GM18499 (cell line): ENCODE measurements around the gene DNAH9.

Experiments
- ATAC-seq: cut with Tn5 transposase; IDR thresholded peaks from one replicate; pipeline ENCODE4 v1.9.1; 2021; ENCODE audit warnings: moderate number of reproducible peaks; ENCODE audit not compliant: insufficient read depth, unreplicated experiment

DNAH9 gene, protein sequence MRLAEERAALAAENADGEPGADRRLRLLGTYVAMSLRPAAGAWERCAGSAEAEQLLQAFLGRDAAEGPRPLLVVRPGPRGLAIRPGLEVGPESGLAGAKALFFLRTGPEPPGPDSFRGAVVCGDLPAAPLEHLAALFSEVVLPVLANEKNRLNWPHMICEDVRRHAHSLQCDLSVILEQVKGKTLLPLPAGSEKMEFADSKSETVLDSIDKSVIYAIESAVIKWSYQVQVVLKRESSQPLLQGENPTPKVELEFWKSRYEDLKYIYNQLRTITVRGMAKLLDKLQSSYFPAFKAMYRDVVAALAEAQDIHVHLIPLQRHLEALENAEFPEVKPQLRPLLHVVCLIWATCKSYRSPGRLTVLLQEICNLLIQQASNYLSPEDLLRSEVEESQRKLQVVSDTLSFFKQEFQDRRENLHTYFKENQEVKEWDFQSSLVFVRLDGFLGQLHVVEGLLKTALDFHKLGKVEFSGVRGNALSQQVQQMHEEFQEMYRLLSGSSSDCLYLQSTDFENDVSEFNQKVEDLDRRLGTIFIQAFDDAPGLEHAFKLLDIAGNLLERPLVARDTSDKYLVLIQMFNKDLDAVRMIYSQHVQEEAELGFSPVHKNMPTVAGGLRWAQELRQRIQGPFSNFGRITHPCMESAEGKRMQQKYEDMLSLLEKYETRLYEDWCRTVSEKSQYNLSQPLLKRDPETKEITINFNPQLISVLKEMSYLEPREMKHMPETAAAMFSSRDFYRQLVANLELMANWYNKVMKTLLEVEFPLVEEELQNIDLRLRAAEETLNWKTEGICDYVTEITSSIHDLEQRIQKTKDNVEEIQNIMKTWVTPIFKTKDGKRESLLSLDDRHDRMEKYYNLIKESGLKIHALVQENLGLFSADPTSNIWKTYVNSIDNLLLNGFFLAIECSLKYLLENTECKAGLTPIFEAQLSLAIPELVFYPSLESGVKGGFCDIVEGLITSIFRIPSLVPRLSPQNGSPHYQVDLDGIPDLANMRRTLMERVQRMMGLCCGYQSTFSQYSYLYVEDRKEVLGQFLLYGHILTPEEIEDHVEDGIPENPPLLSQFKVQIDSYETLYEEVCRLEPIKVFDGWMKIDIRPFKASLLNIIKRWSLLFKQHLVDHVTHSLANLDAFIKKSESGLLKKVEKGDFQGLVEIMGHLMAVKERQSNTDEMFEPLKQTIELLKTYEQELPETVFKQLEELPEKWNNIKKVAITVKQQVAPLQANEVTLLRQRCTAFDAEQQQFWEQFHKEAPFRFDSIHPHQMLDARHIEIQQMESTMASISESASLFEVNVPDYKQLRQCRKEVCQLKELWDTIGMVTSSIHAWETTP (N-terminal part only)

DNA sequence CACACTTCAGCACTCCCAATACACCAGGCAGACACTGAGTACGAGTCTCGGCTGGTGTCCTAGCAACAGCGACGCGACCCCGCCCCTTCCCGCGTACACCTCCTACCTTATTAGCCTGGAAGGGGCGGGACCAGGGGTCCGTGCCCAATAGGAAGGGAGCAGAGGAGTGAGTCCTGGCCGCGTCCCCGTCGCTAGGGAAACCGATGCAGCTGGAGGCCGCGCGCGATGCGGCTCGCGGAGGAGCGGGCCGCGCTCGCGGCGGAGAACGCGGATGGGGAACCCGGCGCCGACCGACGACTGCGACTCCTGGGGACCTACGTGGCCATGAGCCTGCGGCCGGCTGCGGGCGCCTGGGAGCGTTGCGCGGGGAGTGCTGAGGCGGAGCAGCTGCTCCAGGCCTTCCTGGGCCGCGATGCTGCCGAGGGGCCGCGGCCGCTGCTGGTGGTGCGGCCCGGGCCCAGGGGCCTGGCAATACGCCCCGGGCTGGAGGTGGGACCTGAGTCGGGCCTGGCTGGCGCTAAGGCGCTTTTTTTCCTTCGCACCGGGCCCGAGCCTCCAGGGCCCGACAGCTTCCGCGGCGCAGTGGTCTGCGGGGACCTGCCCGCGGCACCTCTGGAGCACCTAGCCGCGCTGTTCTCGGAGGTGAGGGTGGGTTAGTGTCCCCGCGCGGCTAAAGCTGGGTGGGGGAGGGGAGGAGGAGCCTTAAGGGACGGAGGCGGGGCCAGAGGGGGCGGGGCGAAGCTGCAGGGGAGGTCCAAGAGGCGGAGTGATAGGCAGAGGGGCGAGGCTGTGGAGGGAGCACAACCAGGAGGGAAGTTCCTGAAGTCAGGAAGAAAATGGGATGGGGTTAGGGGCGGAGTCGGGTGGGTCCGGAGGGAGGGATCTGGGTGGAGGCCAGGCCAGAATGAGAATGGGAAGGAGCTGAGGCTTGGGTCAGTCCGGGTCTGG is at the start of gene DNAH9:
DNAH9 (plus strand) TSS at position 197 of the 948 bp plus-strand sequence; CDS start at position 226, 29 bp downstream.
- no peak for ATAC-seq

DNA sequence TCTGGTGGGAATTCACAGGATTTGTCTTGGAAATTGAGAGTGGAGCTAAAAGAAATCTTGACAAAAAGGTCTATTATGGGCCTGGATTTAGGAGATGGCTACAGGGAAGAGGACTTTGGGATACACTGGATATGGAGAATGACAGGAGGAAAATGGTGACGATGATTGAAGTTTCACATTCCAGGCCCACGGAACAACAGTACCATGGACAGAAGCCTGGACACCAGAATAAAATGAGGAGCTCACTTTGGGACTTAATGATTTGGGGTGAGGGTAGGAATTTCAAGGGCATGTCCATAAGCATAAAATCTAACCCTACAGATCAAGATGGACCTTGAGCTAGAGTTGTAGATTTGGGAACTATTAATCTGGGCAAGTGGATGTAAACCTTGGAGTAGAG is 47.8 kb upstream of the DNAH9 start:
- ATAC-seq, result no peak

DNA sequence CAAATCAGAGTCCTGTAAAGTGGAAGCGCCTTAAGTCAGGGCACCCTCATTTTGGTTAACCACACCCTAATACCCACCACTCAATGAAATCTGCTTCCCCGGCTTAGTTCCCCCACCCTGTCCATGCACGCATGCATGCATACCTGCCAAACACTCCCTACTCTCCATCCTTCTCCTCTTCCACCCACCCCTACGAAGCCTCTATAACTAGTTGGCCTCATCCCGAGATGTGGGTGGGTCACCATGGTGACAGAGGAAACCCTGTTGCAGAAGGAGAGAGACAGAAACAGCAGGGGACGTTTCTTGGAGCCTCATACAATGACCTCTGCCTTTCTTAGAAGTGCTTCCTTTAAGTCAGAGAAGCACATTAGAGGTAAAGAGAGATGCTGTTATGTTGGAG is 46.8 kb upstream of the DNAH9 start:
- no peak for ATAC-seq

DNA sequence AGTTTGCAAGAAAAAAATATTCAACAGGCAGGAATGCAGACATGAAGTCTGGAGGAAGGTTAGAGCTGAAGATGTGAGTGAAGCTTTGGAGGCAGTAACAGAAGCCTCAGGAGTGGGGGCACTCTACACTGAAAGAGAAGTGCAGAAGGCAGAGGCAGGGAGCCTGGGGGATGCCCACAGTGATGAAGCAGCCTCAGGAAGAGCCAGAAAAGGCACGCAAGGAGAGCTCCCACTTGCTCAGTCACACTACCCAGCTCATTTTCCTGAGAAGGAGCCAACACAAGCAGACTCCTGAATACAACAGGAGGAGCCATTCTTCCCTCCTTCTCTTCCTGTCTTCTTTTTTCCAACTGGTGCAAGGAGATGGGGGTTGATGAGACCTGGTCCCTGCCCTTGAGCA is 45.1 kb upstream of the DNAH9 start:
- no peak for ATAC-seq

DNA sequence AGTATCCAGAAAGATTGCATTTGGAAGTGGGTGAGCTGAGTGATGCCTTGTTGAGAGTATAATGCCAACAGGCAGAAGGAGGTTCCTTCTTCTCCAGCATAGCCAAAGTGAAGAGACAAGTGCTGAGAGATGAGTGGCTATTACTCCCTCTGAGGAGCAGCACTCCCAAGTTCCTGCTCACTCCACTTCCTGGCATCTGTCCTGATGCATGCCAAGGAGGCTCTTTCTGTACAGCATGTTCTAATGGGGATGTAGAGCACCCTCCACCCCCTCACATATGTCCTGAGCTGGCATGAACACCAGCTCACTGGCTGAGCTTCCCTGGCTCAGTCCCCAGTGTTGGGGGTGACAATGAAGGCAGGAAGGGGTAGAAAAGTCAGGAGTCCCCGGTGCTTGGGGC is 44.2 kb upstream of the DNAH9 start:
- ATAC-seq, result no peak

DNA sequence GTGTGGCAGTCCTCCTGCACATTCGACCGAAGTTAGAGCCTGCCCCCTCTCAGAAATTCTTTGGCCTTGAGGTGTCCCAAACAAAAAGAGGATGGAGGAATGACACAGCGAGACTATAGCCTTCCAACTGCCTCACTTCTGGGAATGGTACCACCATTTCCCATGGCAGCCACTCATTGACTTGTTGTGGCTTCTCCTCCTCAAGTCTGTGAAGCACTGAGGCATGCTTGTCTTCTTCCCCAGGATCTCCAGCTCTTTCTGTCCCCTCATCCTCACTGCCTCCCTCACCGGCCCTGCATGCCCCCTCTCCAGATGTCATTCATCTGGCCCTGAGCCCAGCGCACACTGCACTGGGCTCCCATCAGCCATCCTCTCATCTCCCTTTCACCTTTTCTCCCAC is 43.7 kb upstream of the DNAH9 start:
- no peak for ATAC-seq

DNA sequence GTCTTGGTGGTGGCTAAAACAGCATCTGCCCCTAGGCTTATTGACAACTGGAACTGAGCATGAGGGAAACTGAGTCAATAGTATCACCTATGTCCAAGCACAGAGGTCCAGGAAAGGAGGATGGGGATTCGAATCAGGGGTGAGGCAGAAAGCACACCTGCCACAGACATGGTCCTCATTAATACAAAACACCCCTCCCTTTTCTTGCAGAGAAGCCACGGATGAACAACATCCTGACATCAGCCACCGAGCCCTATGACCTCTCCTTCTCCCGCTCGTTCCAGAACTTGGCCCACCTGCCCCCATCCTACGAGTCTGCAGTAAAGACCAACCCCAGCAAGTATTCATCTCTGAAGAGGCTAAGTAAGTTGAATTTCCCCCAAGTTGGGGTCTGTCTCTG is 42.7 kb upstream of the DNAH9 start:
- no peak for ATAC-seq

DNA sequence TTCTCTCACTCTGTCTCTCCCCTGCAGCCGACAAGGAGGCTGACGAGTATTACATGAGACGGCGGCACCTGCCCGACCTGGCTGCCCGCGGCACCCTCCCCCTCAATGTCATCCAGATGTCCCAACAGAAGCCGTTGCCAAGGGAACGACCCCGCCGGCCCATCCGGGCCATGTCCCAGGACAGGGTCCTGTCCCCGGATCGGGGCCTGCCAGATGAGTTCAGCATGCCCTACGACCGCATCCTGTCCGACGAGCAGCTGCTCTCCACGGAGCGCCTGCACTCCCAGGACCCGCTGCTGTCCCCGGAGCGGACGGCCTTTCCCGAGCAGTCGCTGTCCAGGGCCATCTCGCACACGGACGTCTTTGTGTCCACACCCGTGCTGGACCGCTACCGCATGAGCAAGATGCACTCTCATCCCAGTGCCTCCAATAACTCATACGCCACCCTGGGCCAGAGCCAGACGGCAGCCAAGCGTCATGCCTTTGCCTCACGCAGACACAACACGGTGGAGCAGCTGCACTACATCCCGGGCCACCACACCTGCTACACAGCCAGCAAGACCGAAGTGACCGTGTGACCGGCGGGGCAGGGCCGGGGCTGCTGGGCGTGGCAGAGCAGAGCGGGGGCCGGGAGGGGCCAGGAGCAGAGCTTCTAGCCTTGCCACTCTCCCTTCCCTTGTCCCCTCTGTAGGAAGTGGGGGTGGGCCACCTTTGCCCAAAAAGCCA is 40.4 kb upstream of the DNAH9 start:
- ATAC-seq, result no peak

DNA sequence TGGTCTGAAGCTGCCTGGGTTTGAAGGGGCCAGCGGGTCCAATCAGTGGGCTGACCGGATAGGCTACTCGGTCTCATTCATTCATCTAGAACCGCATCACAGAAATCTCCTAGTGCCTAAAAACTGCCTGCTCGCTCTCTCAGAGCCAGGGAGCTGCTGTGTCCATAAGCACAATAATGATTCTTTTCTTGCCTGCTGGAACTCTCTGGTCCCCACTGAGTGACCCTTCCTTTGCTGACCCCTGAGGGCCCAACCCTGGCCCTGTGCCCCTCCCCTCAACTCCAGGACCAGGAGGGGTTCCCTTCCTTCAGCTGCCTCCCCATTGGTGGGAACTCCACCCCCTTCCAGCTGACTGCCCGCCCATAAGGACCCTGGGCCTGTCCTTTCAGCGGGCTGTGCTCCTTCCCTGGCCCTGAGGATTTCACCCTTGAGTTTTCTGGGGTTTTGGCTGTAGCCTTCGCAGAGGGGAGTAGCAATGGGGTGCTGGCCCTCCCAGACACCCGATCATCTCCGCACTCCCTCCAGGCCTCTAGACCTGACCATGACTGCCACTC is 39.5 kb upstream of the DNAH9 start:
- no peak for ATAC-seq

DNA sequence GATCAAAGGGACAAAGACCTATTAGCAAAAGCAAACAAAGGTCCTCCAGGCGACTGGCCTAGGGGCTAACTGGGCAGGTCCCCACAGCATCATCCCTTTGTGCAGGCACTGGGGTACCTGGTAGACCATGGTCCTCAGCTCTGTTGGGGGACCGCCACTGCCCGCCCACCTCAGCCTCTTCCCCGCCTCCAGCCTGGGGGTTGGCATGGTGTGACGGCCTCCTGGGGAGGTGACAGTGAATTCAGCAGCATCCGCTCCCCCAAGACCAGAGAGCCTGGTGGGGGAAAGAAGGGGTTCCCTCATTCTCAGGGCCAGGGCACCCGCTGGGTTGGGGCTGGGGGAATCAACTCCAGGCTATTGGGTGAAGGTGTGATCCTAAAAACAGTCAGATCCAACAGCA is 38.7 kb upstream of the DNAH9 start:
- no peak for ATAC-seq

DNA sequence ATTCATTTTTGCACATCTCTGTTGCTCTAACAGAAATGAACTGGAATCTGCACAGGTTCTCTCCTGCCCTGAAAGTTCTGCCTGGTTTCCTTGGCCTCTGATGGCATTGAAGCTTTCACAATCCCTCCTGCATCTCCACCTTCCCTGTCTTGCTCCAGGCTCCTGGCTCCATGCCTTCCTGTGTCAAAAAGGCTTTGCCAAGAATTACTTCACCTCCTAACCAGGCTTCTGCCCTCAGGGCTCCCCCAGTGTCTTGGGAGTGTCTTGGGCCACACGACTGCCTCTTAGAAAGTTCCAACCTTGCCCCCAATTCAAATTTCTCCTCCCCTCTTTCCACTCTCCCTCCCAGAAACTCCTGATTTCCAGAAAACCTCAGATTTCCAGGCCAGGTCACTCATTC is 37.0 kb upstream of the DNAH9 start:
- ATAC-seq, result no peak

DNA sequence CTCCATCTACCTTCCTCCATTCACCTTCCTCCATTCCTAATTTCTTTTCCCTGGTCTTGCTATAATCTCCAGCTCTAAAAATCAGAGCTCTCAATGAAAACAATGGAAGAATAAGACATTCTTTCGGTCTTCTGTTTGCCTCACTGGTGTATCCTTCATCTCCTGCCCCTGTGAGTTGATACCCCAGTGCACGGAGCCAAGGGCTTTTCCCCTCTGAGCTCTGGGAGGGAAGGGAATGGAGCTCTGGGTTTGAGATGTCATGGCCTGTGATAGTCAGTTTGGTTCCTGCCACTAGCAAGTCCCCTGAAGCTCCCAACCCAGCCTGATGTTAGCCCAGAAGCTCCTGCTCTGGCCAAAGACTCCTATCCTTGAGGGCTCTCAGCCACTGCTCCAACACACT is 36.6 kb upstream of the DNAH9 start:
- ATAC-seq, result no peak

DNA sequence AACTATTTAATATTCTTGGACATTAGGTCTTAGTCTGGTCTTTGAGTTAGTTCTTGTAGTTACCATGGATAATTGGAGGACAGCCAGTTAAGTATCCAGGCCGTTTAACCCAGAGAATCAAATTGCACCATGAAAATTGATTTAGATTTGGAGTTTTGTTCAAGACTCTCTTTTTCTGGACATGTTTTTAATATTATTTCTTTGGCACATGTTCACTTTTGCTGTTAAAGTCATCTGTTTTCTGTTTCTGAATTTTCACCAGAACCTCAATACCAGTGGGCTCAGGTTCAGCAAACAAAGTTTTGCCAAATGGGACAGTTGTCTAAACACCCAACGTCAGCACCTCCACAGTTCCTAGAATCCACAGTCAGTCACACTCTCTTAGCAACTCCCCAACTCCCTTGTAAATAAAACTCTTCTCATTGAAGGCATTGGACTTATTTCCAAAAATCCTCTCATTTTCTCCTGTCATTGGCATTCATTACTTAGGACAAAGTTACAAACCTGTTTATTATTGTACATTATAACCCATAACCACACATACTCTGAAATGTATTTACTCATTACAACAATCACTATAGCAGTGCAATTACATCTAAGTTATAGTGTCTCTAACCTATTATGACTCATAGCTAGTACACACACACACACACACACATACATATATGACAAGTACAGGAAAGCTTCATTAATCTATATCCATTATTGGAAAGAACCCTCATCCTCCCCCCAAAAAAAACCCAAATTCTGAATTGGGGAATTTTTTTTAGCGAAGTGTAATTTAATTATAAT is 33.5 kb upstream of the DNAH9 start:
- no peak for ATAC-seq

DNA sequence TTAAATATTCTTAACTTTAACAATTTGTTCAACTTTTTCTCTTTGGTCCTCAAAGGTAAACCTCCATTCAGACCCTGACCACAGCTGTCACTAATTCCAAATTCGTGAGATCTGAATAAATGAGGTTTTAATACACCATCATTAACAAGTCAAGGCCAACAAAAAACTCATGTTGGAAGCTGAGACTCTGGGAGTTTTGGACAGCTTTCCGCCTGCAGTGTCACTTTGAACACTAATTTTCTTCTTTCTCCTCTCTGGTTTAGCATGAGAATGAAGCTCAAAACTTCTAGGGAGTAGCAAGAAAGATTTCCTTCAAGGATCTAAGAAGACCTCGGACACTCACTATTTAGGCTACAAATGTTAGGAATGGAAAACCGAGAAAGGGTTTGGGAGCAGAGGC is 32.7 kb upstream of the DNAH9 start:
- no peak for ATAC-seq

DNA sequence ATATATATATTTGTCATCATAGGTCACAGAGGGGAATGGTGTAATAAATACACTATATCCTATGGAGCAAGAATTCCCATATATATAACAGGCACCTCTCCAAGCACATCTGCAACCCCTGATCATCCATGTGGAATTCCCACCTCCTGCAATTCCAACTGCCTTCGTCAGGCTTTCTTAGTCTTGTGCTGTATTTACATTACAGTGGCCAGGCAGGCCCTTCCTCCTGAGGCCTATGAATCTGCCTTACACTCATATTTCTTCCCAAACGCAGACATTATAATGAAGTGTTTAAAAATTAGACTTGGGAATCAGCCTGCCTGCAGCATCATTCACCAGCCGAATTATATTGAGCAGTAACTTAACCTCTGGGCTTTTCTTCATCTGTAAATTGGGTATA is 19.3 kb upstream of the DNAH9 start:
- ATAC-seq, result no peak

DNA sequence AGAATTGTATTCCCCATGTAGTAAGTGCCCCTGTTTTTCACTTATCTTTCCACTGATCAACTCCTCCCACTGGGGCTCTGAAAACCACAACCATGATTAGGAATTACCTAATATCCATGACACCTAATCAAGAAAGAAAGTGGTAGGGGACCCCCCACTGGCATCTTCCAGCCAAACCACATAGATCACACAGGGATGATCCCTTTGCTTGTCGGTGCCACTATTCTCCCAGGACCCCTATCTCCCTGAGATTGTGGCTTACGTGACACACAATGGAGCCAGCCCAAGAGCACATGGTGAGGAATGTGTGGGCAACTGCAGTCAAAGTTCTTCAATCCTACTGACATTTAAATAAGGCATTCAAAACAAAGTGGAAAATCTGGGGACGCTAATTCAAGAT is 17.6 kb upstream of the DNAH9 start:
- no peak for ATAC-seq

DNA sequence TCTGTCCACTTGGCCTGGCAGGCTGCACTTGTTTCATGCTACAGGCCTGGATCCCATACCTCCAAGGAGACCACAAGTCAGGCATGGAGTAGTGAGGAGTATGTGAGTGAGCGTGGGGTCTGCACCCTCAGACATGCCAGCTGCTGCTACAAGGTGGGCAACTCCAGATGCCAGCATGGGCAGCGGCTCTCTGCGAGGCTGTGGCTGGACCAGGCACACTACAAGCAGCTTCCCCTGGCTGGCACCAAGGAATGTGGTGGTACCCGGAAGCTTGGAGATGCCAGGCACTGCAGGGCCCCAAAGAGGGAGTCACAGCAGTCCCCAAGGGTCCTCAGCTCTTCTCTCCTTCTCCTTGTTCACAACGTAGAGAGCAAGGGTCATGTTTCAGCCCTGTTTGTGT is 16.1 kb upstream of the DNAH9 start:
- ATAC-seq, result no peak
